ENCODE measurements around the gene IMP4.

IMP4 gene

GRCh38 chr2:130346041-130346740 is 3.5 kb downstream of the IMP4 start:
- Histone ChIP-seq H3K4me1 (ENCODE audit: control insufficient read depth, insufficient read depth, low read length) (peaks cover 16% of the 10 kb centered on the region), H3K9ac (ENCODE audit: low read length in 2 of 2) (no peak overlapping the region), H3K36me3 (ENCODE audit: control insufficient read depth in 2 of 2, insufficient read depth in 2 of 2, low read length in 2 of 2) (peaks cover 31 to 39% of the 10 kb centered on the region in 2 donors)

DNA sequence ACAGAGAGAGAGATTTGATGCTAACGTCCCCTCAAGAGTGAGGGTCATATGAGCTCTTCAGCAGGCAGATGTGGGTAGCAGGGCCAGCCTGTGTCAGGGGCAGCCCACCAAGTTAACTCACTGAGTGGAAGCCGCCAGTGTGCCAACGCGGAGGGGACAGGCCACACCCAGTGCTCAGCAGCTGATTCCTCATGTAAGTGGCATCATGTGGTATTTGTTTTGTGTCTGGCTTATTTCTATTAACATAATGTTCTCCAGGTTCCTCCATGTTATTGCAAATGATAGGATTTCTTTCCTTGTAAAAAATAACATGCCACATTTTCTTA is 4.0 kb downstream of the IMP4 start:
- no peak overlapping the region for H3K9ac ChIP-seq (ENCODE audit: low read length in 2 of 2)
- no peak overlapping the region for H3K27ac ChIP-seq (ENCODE audit: low read length)
- H3K4me1 ChIP-seq (ENCODE audit: control insufficient read depth, insufficient read depth, low read length), result peaks cover 12% of the 10 kb centered on the region
- H3K27me3 ChIP-seq (ENCODE audit: control insufficient read depth in 1 of 2, insufficient read depth in 2 of 2, low read length in 2 of 2), result no peaks in the 10 kb centered on the region
- H3K4me3 ChIP-seq (ENCODE audit: low read length in 2 of 2), result no peak overlapping the region
- peaks cover 31 to 39% of the 10 kb centered on the region in 2 donors for H3K36me3 ChIP-seq (ENCODE audit: control insufficient read depth in 2 of 2, insufficient read depth in 2 of 2, low read length in 2 of 2)
- no peaks in the 10 kb centered on the region for H3K9me3 ChIP-seq (ENCODE audit: control insufficient read depth in 2 of 2, low read length in 2 of 2)

More at GRCh38 chr2:130346041-130346740, 3.5 kb downstream of the IMP4 start:
- Histone ChIP-seq H3K27ac (ENCODE audit: low read length) (no peak overlapping the region), H3K9me3 (ENCODE audit: control insufficient read depth in 2 of 2, low read length in 2 of 2) (no peaks in the 10 kb centered on the region), H3K27me3 (ENCODE audit: control insufficient read depth in 1 of 2, insufficient read depth in 2 of 2, low read length in 2 of 2) (no peaks in the 10 kb centered on the region), H3K4me3 (ENCODE audit: low read length in 2 of 2) (no peak overlapping the region)

DNA sequence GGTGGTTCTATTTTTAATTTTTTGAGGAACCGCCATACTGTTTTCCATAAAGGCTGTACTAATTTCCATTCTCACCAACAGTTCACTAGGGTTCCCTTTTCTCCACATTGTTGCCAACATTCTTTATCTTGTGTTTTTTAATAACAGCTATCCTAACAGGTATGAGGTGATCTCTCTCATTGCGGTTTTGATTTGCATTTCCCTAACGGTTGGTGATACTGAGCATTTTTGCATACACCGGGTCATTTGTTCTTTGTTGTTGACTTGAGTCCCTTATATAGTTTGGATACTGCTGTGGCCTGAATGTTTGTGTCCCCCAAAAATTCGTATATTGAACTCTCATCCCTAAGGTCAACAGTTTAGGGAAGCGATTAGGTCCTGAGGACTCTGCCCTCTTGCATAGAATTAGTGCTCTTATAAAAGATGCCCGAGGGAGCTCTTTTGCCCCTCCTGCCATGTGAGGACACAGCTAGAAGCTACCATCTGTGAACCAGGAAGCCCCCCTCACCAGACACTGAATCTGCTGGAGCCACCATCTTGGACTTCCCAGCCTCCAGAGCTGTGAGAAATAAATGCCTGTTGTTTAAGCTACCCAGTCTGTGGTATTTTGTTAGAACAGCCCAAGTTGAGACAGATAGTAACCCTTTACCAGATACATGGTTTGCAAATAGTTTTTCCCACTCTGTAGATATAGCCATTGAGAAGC is 4.7 kb downstream of the IMP4 start:
- Histone ChIP-seq H3K9me3 (ENCODE audit: control insufficient read depth in 2 of 2, low read length in 2 of 2) (no peaks in the 10 kb centered on the region), H3K9ac (ENCODE audit: low read length in 2 of 2) (no peak overlapping the region), H3K27ac (ENCODE audit: low read length) (no peak overlapping the region), H3K4me3 (ENCODE audit: low read length in 2 of 2) (no peak overlapping the region), H3K36me3 (ENCODE audit: control insufficient read depth in 2 of 2, insufficient read depth in 2 of 2, low read length in 2 of 2) (peaks cover 31 to 39% of the 10 kb centered on the region in 2 donors), H3K27me3 (ENCODE audit: control insufficient read depth in 1 of 2, insufficient read depth in 2 of 2, low read length in 2 of 2) (no peaks in the 10 kb centered on the region), H3K4me1 (ENCODE audit: control insufficient read depth, insufficient read depth, low read length) (peaks cover 12% of the 10 kb centered on the region)

GRCh38 chr2:130349174-130349573 is 6.5 kb downstream of the IMP4 start:
- H3K9me3 ChIP-seq (ENCODE audit: control insufficient read depth in 2 of 2, low read length in 2 of 2), result no peaks in the 10 kb centered on the region
- peaks cover 5% of the 10 kb centered on the region for H3K4me1 ChIP-seq (ENCODE audit: control insufficient read depth, insufficient read depth, low read length)
- H3K36me3 ChIP-seq (ENCODE audit: control insufficient read depth in 2 of 2, insufficient read depth in 2 of 2, low read length in 2 of 2), result peaks cover 31 to 39% of the 10 kb centered on the region in 2 donors
- no peak overlapping the region for H3K9ac ChIP-seq (ENCODE audit: low read length in 2 of 2)
- H3K27ac ChIP-seq (ENCODE audit: low read length), result no peak overlapping the region
- no peak overlapping the region for H3K4me3 ChIP-seq (ENCODE audit: low read length in 2 of 2)
- no peaks in the 10 kb centered on the region for H3K27me3 ChIP-seq (ENCODE audit: control insufficient read depth in 1 of 2, insufficient read depth in 2 of 2, low read length in 2 of 2)

DNA sequence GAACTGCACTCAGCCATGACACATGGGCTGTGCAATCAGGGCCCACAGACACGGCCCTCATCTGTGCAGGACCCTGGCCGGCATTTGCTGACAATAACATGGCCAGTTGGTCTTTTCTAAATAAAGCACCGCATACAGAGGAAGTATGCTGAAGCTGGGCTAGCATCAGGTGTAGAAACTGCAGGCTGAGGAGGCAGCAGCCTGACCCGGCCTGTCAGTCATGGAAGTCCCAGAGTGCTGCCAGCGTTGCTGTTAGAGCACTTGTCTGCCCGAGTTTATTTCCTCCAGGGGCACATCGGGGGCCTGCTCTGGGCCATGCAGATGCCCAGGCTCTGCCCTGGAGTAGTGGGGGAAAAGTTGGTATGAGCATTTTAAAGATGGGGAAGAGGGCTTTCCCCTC is 9.0 kb downstream of the IMP4 start:
- Histone ChIP-seq H3K4me3 (ENCODE audit: low read length in 2 of 2) (no peak overlapping the region), H3K4me1 (ENCODE audit: control insufficient read depth, insufficient read depth, low read length) (peaks cover 19% of the 10 kb centered on the region), H3K9ac (ENCODE audit: low read length in 2 of 2) (no peak overlapping the region), H3K36me3 (ENCODE audit: control insufficient read depth in 2 of 2, insufficient read depth in 2 of 2, low read length in 2 of 2) (peaks cover 7 to 15% of the 10 kb centered on the region in 2 donors), H3K9me3 (ENCODE audit: control insufficient read depth in 2 of 2, low read length in 2 of 2) (no peaks in the 10 kb centered on the region), H3K27ac (ENCODE audit: low read length) (no peak overlapping the region), H3K27me3 (ENCODE audit: control insufficient read depth in 1 of 2, insufficient read depth in 2 of 2, low read length in 2 of 2) (no peaks in the 10 kb centered on the region)

DNA sequence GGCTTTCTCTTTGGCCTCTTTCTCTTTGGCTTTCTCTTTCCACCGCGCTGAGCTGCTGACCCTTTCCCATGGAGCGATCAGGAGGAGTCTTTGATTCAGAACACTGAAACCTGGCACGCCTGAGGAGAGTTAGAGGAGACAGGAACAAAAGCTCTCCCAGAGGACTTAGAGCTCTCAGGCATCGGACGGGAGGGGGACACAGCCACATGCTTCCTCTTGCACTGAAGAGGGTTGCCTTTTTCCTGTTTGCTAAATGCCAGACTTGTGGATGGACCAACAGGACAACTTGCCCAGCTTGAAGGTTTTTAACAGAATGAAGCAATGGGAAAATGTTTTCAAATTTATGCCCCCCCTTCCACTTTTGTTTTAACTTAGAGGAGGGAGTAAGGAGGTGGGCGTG is 9.5 kb downstream of the IMP4 start:
- Histone ChIP-seq H3K27me3 (ENCODE audit: control insufficient read depth in 1 of 2, insufficient read depth in 2 of 2, low read length in 2 of 2) (no peaks in the 10 kb centered on the region), H3K4me3 (ENCODE audit: low read length in 2 of 2) (no peak overlapping the region), H3K27ac (ENCODE audit: low read length) (no peak overlapping the region), H3K4me1 (ENCODE audit: control insufficient read depth, insufficient read depth, low read length) (peaks cover 19% of the 10 kb centered on the region), H3K9me3 (ENCODE audit: control insufficient read depth in 2 of 2, low read length in 2 of 2) (no peaks in the 10 kb centered on the region), H3K9ac (ENCODE audit: low read length in 2 of 2) (no peak overlapping the region), H3K36me3 (ENCODE audit: control insufficient read depth in 2 of 2, insufficient read depth in 2 of 2, low read length in 2 of 2) (peaks cover 6 to 11% of the 10 kb centered on the region in 2 donors)

GRCh38 chr2:130353291-130354138 is 10.8 kb downstream of the IMP4 start:
- H3K4me1 ChIP-seq (ENCODE audit: control insufficient read depth, insufficient read depth, low read length), result peaks cover 19% of the 10 kb centered on the region
- peaks cover 0 to 4% of the 10 kb centered on the region in 2 donors for H3K36me3 ChIP-seq (ENCODE audit: control insufficient read depth in 2 of 2, insufficient read depth in 2 of 2, low read length in 2 of 2)
- no peaks in the 10 kb centered on the region for H3K27me3 ChIP-seq (ENCODE audit: control insufficient read depth in 1 of 2, insufficient read depth in 2 of 2, low read length in 2 of 2)
- H3K9ac ChIP-seq (ENCODE audit: low read length in 2 of 2), result no peak overlapping the region
- H3K4me3 ChIP-seq (ENCODE audit: low read length in 2 of 2), result no peak overlapping the region
- no peak overlapping the region for H3K27ac ChIP-seq (ENCODE audit: low read length)
- H3K9me3 ChIP-seq (ENCODE audit: control insufficient read depth in 2 of 2, low read length in 2 of 2), result no peaks in the 10 kb centered on the region

DNA sequence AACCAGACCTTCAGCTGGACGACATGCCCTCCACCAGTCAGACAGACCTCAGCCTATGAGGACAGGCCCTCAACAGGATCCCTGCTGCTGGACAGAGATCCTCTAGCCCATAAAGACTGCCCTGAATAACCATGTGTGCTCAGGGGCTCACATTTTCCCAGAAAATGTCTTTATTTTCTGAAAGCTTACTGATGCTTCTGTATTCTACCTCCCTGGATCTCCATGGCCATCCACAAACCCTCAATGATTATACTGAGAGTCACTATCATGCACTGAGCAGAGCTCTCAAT is 11.4 kb downstream of the IMP4 start:
- no peak overlapping the region for H3K4me3 ChIP-seq (ENCODE audit: low read length in 2 of 2)
- peaks cover 0 to 2% of the 10 kb centered on the region in 2 donors for H3K36me3 ChIP-seq (ENCODE audit: control insufficient read depth in 2 of 2, insufficient read depth in 2 of 2, low read length in 2 of 2)
- H3K4me1 ChIP-seq (ENCODE audit: control insufficient read depth, insufficient read depth, low read length), result peaks cover 19% of the 10 kb centered on the region
- H3K9ac ChIP-seq (ENCODE audit: low read length in 2 of 2), result no peak overlapping the region
- no peaks in the 10 kb centered on the region for H3K27me3 ChIP-seq (ENCODE audit: control insufficient read depth in 1 of 2, insufficient read depth in 2 of 2, low read length in 2 of 2)
- H3K9me3 ChIP-seq (ENCODE audit: control insufficient read depth in 2 of 2, low read length in 2 of 2), result no peaks in the 10 kb centered on the region
- H3K27ac ChIP-seq (ENCODE audit: low read length), result no peak overlapping the region

GRCh38 chr2:130355172-130355577 is 12.5 kb downstream of the IMP4 start:
- Histone ChIP-seq H3K9me3 (ENCODE audit: control insufficient read depth in 2 of 2, low read length in 2 of 2) (no peaks in the 10 kb centered on the region), H3K36me3 (ENCODE audit: control insufficient read depth in 2 of 2, insufficient read depth in 2 of 2, low read length in 2 of 2) (peaks cover 0 to 2% of the 10 kb centered on the region in 2 donors), H3K9ac (ENCODE audit: low read length in 2 of 2) (peak overlapping the region; percentile 55 to 78), H3K27me3 (ENCODE audit: control insufficient read depth in 1 of 2, insufficient read depth in 2 of 2, low read length in 2 of 2) (no peaks in the 10 kb centered on the region), H3K4me3 (ENCODE audit: low read length in 2 of 2) (peak overlapping the region; percentile 50 to 78), H3K4me1 (ENCODE audit: control insufficient read depth, insufficient read depth, low read length) (peaks cover 19% of the 10 kb centered on the region), H3K27ac (ENCODE audit: low read length) (no peak overlapping the region)

DNA sequence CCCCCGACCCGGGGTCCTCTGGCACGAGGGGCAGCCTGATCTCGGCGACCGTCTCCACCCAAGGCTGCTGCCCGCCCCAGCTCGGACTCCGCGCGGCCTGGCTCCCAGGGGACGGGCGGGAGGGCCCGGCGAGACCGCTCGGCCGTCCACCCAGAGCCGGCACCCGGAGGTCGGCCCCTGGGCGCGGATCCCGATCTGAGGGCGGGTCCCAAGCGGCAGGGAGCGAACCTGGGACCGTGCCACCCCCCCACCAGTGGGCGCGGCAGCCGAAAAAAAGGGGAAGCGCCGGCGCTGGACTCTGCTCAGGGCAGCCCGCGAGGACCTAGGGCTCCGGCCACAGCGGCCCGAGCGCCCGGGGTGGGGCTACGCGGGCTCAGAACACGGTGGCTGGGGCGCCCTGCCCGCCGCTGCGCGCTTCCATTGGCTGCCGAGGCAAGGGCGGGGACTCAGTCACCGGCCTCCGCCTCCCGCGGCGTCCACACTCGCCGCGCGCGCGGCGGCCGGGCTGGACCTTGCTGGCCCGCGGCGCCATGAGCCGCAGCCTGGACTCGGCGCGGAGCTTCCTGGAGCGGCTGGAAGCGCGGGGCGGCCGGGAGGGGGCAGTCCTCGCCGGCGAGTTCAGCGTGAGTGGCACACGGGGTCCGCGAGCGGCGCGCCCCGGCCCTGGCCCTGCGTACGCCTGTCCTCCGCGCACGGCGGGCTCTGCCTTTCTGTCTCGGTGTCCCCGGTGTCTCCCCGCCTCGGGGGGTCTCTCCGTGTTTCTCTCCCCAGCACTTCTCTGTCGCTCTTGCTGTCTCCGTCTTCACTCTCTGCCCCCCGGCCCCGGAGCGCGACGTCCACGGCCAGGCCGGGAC is 13.1 kb downstream of the IMP4 start, which contains the start of gene PTPN18:
PTPN18 (plus strand) TSS at position 479 of the 854 bp plus-strand sequence; CDS start at position 531, 52 bp downstream.
- Histone ChIP-seq H3K4me1 (ENCODE audit: control insufficient read depth, insufficient read depth, low read length) (peaks cover 19% of the 10 kb centered on the region), H3K4me3 (ENCODE audit: low read length in 2 of 2) (peak within 1 kb of the TSS; percentile 74 to 78), H3K9ac (ENCODE audit: low read length in 2 of 2) (peak within 1 kb of the TSS; percentile 62 to 78), H3K27me3 (ENCODE audit: control insufficient read depth in 1 of 2, insufficient read depth in 2 of 2, low read length in 2 of 2) (no peaks in the 10 kb centered on the region), H3K27ac (ENCODE audit: low read length) (peak within 1 kb of the TSS; percentile 6), H3K9me3 (ENCODE audit: control insufficient read depth in 2 of 2, low read length in 2 of 2) (no peaks in the 10 kb centered on the region), H3K36me3 (ENCODE audit: control insufficient read depth in 2 of 2, insufficient read depth in 2 of 2, low read length in 2 of 2) (peaks cover 0 to 2% of the 10 kb centered on the region in 2 donors)
